GM15510 (cell line): Measurements from ENCODE around the gene PICALM.

ENCODE experiments used
- POLR2A ChIP-seq: IDR thresholded peaks from 3 replicates; pipeline ENCODE4 v1.6.1; 2011; ENCODE audit warnings: borderline replicate concordance; ENCODE audit not compliant: insufficient read length; ENCODE audit errors: extremely low read depth

Gene PICALM

GRCh38 chr11:85922367-85922766 lies 146.5 kb downstream of the PICALM start:
- TF ChIP-seq POLR2A = no peak

GRCh38 chr11:85918910-85919794 lies 149.7 kb downstream of the PICALM start:
- TF ChIP-seq POLR2A = no peak

- no peak for TF ChIP-seq POLR2A
Measured at GRCh38 chr11:85914425-85914824, 154.5 kb downstream of the PICALM start.

- TF ChIP-seq POLR2A = no peak
Measured at GRCh38 chr11:85913513-85913912, 155.4 kb downstream of the PICALM start.

GRCh38 chr11:85912414-85912813 lies 156.5 kb downstream of the PICALM start:
- no peak for TF ChIP-seq POLR2A
